AG10803 (cell line): Measurements from ENCODE around the gene RNF144B.
"Not testable (repeated sequence)": the region's sequence is repeated elsewhere in the genome, so short reads cannot be mapped to it uniquely, and the experiment has no call there.

Source experiments
- DNase-seq: peaks from one replicate; pipeline ENCODE4 v3.0.0; 2010; ENCODE audit warnings: low read depth
- H3K4me3 ChIP-seq: 2 replicates; pipeline ENCODE4 v1.5.1; 2011; ENCODE audit warnings: mild to moderate bottlenecking, low read length, control low read depth
- TF ChIP-seq, protein P1 (sequence below): conservative IDR thresholded peaks from 2 replicates; pipeline ENCODE4 v1.5.1; 2011; ENCODE audit warnings: mild to moderate bottlenecking, low read length, control low read depth, inconsistent platforms

RNF144B gene

DNA sequence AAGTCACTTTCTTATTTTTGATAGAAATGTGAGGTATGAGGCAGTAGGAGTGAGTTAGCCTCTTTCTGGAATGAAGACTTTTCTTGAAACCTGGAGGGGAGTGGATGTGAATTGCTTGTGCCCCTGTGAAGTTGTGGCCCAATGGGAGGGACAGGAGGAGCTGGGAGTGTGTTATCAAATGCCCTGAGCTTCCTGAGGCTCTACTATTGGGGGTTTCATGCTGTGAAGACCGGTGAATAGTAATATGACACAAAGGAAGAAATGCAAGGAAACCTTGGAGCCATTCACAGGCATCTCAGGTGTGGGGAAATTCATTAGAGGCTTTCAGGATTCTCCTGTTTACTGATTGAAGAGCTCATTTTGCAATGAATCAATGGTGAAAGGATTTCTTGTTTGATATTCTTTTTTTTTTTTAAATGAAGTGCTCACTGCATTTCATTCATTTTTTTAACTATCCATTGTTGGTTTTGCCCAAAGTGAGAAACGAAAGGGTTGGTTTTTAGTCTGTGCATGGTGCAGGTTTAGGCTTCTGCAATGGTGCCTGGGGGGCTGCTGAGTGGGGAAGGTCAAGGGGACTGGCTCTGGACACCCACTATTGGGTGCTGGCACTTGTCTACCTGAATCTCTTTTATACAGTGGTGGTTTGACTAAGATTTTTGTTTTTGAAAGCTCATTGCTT lies 8.2 kb downstream of the RNF144B start:
- no peak for DNase-seq
- TF ChIP-seq, protein P1, sequence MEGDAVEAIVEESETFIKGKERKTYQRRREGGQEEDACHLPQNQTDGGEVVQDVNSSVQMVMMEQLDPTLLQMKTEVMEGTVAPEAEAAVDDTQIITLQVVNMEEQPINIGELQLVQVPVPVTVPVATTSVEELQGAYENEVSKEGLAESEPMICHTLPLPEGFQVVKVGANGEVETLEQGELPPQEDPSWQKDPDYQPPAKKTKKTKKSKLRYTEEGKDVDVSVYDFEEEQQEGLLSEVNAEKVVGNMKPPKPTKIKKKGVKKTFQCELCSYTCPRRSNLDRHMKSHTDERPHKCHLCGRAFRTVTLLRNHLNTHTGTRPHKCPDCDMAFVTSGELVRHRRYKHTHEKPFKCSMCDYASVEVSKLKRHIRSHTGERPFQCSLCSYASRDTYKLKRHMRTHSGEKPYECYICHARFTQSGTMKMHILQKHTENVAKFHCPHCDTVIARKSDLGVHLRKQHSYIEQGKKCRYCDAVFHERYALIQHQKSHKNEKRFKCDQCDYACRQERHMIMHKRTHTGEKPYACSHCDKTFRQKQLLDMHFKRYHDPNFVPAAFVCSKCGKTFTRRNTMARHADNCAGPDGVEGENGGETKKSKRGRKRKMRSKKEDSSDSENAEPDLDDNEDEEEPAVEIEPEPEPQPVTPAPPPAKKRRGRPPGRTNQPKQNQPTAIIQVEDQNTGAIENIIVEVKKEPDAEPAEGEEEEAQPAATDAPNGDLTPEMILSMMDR = no peak
- H3K4me3 ChIP-seq = no peak overlapping the region

DNA sequence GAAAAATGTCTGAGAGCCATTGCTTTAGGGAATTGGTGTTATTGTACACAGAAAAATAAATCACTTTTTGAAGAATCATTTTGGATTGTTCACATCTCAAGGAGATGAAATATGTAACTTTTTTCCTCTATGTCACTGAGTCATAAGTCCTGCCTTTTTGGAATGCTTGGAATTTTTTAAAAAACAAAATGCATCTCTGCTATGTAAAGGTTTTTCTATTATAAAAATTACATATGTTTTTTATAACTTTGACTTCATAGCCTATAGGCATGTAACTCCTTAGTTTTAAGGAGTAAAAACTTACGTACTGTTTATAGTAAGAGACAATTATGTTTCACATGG lies 8.7 kb downstream of the RNF144B start:
- peak; percentile 56 for DNase-seq
- no peak overlapping the region for H3K4me3 ChIP-seq
- TF ChIP-seq, protein P1 = no peak

DNA sequence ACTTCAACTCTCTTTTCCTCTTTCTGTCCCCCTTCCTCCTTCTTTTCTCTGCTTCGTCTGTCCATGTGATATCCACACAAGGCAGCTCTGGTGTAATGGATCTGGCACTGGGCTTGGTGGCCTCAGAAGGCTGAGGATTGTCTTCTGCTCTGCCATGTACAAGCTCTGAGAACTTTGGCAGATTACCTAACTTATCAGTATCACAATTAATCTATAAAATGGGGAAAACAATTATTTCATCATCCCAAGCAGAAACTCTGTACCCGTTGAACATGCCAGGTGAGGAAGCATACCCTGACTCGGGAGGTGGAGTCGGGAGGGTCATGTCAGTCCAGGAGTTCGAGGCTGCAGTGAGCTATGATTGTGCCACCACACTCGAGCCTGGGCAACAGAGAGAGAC lies 10.6 kb downstream of the RNF144B start:
- TF ChIP-seq, protein P1 = no peak
- no peak overlapping the region for H3K4me3 ChIP-seq
- DNase-seq = no peak

DNA sequence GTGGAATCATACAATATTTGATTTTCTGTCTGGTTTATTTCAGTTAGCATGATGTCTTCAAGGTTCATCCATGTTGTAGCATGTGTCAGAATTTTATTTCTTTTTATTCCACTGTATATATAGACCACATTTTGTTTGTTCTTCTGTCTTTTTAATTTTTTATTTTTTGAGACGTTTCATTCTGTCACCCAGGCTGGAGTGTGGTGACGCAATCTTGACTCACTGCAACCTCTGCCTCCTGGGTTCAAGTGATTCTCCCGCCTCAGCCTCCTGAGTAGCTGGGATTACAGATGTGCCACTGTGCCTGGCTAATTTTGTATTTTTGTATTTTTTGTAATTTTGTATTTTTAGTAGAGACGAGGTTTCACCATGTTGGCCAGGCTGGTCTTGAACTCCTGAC lies 11.1 kb downstream of the RNF144B start:
- not testable (repeated sequence) for DNase-seq, H3K4me3 ChIP-seq

DNA sequence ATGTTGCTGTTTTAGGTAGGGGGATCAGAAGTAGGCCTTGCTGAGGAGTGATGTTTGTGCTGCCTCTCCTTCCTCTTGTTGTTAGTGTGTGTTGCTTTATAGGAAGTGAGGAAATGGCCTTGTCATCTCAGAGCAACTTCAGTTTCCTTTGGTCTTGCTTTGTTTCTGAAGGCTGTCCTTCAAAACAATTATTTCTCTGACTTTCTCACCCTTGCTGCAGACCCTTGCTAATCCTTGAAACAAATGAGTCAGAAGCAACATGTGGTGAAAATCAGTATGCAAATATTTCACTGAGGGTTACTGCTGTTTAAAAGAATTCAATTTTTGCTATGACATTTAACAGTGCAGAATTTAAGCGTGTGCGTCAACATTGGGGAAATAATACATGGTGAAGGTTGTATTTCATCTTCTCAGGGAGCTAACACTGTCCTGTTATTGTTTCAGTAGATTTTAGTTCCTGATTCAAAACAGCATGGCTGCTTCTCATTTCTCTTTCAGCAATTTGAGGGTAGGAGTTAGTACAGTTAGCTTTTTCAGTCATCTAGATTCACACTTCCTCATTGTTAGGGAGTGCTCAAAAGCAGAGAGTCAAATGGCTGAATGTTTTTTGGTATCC lies 13.8 kb downstream of the RNF144B start:
- no peak overlapping the region for H3K4me3 ChIP-seq
- TF ChIP-seq, protein P1 = no peak
- peak; percentile 68 for DNase-seq

DNA sequence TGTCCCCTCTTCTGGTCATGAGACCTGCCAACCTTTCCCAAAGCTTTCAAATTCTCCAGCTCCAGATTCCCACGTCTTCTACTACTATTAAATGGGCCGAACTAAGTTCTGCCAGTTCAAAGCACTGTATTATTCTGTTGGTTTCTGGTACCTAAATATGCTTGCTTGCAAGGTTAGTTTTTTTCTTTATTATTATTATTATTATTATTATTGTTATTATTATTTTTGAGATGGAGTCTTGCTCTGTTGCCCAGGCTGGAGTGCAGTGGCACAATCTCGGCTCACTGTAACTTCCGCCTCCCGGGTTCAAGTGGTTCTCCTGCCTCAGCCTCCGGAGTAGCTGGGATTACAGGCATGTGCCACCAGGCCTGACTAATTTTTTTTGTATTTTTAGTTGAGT lies 17.8 kb downstream of the RNF144B start:
- not testable (repeated sequence) for H3K4me3 ChIP-seq, DNase-seq

DNA sequence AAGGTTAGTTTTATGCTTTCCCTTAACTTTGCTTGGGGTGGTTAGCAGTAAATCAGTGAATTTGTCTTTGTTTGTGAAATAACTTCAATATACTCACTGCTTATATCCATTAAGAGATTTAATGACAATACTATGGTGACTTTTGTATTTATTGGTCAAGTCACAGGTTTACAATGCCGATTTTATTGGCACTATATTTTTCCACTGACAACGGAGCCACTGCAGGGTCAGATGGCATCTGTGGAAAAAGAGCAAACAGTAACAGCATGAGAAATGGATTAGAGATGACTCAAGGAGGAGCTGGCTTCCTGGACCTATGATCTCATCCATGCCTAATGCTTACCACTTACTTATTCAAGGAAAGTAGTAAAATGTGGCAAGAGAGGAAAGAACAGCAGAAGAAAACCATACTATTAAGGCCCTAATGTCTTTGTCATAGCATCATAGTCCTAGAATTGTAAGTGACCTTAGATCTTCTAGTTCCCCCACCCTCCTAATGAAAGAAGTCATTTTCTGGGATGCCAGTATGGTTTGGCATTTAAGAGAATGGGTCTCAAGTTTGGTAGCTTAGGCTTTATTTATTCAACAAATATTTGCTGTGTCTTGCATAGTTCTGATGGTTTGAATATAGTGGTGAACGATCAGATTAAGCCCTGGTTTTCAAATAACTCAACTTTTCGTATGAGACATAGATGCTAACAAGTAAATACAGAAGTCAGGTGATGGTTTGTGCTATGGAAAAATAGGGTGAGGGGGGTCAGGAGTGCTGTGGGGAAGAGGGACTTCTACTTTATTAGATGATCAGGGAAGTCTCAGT lies 18.5 kb downstream of the RNF144B start:
- DNase-seq = peak; percentile 92
- H3K4me3 ChIP-seq = no peak overlapping the region
- TF ChIP-seq, protein P1 = no peak
